GM21576 (cell line): ENCODE data around the gene GSG1L.

Experiments
- ATAC-seq: cut with Tn5 transposase; IDR thresholded peaks from one replicate; pipeline ENCODE4 v1.9.1; 2021; ENCODE audit warnings: mild to moderate bottlenecking, moderate library complexity; ENCODE audit not compliant: unreplicated experiment

The GSG1L gene

DNA sequence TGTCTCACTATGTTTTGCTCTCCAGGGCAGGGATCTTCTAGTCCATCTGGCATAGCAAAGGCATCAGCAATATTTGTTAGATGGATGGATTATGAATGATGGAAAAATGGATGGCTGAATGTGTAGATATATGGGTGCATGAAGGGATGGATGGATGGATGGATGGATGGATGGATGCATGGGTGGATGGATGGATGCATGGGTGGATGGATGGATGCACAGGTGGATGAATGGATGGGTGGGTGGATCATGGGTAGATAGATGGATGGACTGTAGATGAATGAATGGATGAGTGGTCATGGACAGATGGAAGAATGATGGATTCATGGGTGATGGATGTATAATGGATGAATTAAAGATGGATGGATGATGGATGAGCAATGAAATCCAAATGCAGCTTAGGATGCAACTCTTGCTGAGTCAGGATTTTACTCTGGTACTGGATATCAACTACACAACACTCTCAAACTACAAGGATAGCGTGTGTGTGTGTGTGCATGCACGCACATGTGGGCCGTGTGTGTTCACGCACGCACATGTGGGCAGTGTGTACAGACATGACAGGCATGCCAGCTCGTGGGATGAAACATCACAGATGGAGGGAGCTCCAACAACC, 34.0 kb downstream of the GSG1L start:
- ATAC-seq: no peak

DNA sequence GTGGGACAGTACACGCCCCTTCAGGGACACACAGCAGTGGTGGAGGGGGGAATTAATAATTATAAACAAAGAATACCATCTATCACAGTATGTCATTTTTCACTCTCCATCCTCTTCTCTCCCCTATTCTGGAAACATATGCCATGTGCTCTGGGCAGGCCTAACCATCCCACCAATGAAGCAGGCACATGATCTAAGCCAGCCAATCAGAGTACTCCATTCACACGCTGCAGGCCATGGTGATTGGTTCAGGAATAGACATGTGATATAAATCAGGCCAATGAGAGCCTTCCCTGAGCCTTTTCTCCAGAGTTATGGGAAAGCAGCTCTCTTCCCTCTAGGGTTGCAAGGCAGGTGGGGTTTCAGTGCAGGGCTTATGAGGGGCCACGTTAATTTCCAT, 36.5 kb downstream of the GSG1L start:
- ATAC-seq: no peak

DNA sequence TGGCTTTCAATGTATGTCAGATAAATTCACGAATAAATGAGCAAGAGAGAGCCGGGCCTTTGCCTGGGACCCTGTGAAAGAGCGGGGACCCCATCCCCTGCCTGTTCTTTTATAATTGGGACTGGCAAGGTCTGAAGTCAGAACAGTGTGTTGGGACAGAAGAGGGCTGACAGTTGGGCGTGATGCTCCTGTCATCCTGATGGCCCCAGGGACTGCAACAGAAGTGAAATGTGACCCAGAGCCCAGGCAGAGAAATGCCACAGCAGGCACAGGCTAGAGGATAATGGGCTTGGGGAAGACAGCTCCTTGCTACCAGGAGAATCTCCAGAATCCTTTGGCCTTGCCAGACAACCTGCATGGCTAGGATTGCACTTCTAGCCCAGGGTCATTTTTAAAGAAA, 37.9 kb downstream of the GSG1L start:
- no peak for ATAC-seq

DNA sequence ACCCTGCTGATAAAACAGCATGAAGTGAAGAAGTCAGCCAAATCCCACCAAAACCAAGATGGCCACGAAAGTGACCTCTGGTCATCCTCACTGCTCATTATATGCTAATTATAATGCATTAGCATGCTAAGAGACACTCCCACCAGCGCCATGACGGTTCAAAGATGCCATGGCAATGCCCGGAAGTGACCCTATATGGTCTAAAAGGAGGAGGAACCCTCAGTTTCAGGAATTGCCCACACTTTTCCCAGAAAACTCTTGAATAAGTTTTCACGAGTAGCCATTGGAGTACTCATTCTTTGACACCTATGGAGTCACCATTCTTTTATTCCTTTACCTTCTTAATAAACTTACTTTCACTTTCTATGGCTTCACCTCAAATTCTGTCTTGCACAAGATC, 44.3 kb downstream of the GSG1L start:
- ATAC-seq: no peak

DNA sequence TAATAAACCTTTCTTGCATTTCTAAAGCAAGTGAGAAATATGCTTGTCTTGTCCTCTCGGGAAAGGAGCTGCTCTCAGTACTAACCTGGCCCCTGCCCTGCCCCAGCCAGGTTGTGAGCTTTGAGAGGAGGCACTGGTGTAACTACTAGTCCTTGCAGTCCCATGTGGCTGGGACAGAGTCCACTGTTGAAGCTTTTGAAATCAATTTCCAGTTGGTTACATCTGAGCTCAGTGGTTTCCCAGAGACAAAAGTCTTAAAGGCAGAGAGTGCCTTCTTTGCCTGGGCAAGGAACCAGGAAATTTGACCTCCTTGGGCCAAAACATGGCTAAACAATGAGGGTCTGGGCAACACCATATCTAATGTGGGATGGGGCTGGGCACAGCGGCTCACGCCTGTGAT, 48.7 kb downstream of the GSG1L start:
- no peak for ATAC-seq

DNA sequence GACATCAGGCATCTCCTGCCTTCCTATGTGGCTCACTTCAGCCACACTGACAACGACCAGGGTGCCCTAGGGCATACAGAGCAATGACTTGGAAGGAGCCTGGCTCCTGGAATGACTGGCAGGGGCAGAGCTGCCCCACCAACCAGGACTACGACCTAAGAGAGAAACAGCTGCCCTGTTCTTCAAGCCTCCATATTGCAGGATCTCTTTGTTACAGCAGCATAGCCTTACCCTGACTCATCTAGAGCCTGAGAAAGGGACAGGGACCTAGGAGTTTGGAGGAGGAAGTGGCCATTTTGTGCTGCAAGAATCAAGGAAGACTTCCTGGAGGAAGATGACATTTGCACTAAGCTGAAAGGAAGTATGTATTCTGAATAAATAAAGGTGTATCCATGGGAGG, 49.6 kb downstream of the GSG1L start:
- no peak for ATAC-seq

DNA sequence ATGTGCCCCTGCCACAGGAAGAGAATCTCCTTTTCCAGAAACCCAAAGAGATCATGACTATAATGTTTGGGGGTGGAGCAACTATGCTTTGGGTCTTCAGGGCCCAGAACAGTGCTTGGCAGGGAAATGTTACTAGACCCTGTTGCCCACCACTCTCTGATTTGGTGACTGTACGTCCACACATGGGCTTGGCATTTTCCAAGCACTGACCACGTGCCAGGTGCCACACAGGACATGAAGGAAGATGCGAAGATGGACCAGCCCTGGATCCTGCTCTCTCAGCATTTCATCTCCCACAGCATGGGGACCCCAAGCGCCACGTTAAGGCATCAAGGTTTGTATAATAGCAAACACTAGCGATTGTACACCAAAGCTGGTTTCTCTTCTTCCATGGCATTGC, 50.1 kb downstream of the GSG1L start:
- ATAC-seq: no peak

DNA sequence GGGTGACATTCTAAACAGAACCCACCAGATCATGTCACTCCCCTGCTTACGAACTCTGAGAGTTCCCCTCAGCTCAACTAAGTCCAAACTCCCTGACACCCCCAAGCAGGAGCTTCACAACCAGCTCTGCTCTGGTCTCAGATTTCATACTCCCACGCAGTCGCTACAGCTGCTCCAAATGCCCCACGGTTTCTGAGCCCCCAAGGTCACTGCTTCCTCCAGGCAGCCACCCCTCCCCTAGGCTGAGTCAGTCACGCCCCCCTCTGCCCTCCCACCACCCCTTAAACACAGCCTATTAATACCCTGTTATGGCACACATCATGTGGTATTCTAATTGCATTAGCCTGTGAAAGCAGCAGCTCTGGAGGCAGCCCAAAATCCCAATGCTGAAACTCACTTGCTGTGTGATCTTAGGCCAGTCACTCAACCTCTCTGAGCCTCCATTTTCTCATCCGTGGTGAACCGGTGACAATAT, 51.5 kb downstream of the GSG1L start:
- no peak for ATAC-seq

DNA sequence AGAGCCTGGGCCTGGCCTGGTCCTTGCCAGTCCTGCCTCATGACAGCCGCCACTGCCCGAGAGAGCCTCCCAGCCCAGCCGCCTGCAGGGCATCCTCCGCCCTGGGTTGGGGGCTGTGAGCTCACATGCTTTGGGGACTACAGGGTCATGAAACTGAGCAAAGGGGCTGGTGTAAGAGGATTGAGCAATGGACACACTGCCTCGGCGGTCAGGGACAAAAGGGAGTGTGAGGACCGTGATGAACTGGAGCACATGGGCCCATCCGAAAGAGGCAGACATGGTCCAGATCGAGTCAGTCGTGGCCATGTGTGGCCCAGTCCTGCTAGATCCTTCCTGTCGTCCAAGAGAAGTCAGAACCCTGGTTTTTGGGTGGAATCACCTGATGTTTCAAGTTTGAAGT, 52.3 kb downstream of the GSG1L start:
- no peak for ATAC-seq

DNA sequence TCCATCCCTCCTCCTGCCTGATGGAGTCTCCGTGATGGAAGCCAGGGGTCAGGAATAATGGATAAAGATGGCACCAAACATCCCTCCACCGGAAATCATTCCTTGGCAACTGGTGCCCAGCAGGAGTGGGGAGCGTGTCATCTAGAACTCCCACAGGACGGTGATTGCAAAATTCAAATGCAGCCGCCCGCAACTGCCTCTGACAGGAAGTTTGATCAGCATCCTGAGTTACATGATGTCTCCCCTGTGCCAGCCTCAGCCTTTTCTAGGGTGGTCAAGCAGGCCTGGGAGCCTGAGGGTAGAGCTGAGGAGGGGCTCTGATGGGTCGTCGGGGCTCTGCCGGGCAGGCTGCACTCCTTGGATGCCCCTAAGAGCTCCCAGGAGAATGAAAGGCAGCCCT, 52.8 kb downstream of the GSG1L start:
- no peak for ATAC-seq

DNA sequence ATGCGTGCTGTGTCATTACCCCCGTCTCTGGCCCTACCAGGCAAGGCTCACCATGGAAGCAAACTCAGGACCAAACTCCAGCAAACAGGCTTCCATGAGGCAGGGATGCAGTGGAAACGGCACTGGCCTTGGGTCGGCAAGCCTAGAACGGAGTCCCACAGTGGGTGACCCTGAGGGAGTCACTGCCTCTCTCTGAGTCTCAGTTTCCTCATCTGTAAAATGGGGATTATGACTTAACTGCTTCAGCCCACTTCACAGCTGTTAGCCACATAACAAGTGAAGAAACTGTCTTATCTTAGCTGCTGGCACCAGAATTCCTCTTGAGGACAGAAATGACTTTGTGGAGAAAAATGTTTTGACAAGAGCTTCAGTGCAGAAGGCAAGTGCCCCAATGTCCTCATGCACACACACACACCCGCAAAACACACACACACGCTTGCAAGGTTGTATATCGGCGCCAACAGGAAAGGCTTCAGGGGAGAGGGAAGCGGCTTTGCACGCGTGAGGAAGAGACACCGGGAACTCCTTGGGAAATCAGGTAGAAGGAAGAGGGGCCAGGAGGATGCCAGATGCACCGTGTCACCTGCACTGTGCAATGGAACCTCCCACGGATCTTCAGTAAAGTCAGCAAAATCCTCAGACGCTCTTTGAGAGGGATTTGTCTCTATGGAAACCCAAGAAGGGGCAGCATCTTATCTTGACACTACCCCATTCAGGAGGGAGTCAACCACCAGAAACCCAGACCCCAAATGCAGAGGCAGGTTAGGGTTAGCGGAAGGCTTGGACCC, 53.7 kb downstream of the GSG1L start:
- ATAC-seq: no peak

DNA sequence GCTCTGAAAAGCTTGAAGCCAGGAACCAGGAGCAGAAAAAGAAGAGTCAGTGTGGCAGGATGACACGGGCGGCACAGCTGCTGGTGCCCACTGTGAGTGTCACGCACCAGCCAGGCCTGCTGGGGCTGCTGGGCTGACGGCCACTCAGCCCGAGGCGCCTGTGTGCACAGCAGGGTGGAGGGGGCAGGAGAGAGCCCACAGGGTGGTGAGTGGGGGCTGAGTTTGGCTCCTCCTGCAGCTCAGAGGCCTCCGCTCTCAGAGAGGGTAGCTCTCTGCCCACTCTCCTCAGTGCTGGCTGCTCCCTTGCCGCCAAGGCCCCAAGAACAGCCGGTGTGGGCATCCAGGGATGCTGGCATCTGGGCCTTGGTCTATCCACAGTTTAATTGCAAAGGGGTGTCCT, 59.6 kb downstream of the GSG1L start:
- ATAC-seq: no peak

DNA sequence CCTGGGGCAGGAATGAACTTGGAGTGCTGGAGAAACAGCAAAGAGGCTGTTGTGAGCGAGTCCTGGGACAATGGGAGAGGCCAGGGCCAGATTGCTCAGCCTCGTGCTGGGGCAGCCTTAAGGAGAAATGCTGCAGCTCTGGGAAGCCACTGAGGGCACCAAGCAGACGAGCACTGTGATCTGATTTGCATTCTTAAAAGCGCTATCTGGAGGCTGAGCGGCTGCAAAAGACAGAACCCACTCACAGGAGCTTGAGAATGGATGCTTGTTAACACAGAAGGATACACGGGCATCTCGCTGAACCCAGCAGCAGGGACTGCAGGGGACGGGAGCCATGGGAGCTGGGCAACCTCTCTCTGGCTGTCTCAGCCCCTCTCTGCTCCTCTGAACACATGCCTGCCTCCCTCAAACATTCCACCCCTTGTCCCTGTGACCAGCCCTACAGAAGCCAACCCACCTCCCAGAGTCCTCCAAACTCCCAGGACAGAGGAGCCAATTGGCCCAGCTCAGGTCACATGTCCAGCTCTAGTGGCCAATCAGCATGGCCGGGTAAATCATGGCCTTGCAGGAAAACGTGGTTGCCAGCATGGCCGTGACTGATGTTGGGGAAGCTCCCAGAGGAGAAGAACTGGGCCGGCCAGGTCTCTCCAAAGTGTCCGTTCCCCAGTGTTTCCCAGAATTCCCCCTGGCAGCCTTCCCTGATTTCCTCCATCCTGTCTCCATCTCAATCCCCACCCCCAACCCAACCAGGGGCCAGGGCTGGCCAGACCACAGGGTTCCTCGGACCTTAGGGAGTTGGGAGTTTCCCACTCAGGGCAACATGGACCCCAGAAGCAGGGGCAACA, 60.3 kb downstream of the GSG1L start:
- no peak for ATAC-seq

DNA sequence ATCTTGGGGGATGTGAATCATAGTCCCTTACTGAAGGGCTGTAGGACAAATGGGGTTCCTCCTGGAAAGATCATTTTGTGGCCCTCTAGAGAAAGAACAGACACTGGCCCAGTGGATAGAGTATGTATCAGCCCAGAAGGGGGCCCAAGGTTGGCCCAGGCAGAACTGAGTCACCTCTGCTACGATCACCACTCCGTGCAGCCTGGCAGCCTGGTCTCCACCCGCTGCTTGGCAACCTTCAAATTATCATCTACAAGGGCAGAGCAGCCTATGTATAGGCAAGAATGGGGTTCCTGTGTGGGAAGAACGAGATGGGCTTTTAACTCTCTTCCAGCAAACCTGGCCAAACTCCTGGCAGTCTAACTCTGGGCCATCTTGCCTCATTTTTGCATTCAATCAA, 61.9 kb downstream of the GSG1L start:
- ATAC-seq: no peak

DNA sequence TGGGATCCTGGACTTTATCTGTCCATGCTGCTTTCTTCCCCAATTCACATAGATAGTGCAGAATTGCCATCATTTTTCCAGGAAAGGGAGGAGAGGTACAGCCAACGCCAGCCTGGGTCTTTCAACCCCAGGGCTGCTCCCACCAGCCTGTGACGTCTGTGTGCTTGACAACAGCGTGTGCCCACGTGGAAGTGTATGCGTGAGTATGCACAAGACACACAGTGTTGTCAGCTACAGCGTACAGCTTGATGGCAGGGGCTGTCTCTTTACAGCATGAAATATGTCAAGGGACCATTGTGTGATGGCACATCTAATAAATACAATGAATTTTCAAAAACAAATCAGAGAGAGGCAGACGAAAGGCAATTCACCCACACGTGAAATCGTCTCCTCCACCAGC, 62.3 kb downstream of the GSG1L start:
- no peak for ATAC-seq

DNA sequence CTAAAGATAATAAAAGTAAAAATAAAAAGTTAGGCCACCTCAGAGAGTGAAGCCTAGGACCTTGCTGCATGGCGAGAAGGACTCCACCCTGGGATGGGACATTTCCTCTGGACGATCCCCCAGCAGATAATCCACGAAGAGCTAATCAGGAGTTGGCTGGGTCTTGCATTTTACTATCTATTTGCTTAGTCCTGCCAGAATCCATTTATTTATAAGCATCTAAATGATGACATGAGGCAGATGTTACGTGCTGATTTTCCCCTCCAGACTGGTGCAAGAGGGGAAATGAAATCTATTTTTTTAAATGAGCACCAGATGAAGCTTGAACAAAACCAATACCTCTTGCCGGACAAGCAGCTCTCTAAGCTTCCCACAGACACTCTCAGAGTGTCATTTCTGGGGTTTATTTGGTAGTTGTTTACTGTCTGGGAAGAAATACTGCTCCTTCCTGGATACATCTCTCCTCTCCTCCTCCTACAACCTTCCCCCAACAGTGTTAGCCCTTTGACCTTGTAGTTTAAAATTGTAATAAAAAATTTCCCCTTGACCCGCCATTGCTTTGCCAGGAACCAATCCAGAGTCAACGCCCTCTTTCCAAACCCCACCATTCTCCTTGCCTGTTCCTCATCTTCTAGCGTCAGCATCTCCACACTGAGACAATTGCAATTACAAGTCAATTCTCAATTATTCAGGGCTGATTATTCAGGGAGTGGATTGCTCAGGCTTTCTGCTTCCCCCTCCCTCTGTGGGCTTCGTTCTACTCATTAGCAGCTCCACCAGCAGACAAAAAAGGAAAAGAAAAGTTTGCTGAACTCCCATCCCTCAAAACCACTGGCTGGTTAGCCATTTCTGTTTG, 63.0 kb downstream of the GSG1L start:
- no peak for ATAC-seq

DNA sequence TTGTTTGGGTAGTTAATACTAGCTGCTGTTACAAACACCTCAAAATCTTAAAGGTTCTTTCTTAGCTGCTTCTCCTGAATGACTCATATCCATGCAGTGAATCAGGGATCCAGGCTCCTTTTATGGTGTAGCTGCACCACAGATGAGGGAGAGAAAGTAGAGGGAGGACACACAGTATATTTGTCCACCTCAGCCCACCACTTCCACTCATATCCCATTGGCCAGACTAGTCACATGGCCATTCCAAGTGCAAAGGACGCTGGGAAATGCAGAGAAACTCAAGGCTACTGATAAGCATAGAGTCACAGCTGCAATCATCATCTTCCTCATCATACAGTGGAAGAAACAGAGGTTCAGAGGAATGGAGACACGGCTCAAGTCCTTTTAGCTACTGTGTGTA, 63.8 kb downstream of the GSG1L start:
- no peak for ATAC-seq

DNA sequence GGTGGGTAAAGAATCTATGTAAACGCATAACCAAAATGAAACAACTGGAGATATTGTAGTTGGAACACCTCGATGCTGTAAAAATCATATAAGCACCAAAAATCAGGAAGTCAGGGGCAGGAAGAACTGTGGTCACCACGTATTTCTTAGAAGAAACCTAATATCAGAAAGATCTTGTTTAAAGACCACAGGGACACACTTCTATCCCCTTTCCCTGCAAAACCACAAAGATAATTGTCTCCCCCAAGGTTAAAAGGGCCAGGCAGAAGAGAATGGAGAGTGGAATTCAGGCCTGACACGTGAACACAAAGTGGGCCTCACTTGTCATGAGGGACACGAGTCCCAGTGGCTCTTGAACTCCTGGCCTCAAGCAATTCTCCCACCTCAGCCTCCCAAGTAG, 68.1 kb downstream of the GSG1L start:
- ATAC-seq: no peak

DNA sequence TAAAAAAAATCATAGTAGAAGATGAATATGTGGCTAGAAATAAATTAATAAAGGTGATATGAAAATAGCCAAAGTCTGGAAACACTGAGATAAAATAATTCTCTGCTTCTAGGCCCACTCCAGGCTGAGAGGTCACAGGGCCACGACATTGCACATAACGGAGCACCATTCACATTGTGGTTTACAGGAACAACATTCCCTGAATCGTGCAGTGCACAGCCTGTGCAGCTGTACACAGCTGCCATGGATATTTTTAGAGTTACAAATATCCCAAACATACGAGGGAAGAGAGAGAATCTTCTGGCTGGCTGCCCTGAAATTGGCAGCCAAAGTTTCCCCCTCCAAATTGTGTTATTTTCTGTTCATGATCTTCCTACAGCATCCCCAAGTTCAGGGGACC, 68.8 kb downstream of the GSG1L start:
- no peak for ATAC-seq

DNA sequence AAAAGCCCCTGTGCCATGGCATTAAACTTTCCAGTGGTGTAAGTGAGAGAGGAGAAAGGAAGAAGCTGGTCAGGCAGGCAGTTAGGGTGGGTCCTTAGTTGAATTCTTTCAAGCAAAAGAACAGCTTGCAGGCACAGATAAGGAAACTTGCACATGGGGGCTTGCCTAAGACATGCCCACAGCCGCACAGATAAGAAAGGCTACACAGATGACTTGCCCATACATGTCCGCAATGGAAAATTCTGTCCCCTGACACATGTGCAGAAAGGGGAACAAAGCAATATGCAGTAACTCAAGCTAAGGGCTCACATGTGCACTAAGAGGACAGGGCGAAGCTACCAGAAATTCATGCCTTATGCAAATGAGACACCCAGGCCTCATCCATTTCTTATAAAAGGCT, 69.9 kb downstream of the GSG1L start:
- ATAC-seq: no peak

DNA sequence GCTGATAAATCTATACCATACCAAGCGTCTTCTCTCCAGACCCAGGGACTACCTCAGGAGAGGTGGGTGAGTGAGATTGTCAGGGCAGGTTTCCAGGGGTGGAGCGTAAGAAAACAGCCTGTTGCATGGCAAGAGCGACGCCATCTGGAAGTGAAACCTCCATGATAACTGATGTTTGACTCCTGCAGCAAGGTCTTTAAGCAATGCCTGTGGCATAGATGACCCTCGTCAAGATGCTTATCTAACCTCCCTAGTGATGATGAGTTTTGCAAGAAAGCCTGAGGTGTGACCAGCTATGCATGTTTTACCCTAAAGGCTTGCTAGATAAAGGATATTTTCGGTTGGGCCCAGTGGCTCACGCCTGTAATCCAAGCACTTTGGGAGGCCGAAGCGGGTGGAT, 71.6 kb downstream of the GSG1L start:
- no peak for ATAC-seq
